Activated T-cell treated with anti-CD3 and anti-CD28 coated beads, Interleukin-2, amount 50 U/mL, for 1 hour (primary cell): ENCODE results near the gene ADARB2.
A peak's percentile ranks its signal among the peaks of the same experiment; 100 is the strongest.
"Not testable (repeated sequence)": the region's sequence is repeated elsewhere in the genome, so short reads cannot be mapped to it uniquely, and the experiment has no call there.

Experiments
- DNase-seq: peaks from one replicate; pipeline ENCODE4 v3.0.0-alpha.2; 2020

Gene ADARB2

GRCh38 chr10:1451362-1451888, 285.9 kb downstream of the ADARB2 start:
- DNase-seq: no peak

- no peak for DNase-seq
Observed at GRCh38 chr10:1449572-1450205, 287.6 kb downstream of the ADARB2 start.

DNA sequence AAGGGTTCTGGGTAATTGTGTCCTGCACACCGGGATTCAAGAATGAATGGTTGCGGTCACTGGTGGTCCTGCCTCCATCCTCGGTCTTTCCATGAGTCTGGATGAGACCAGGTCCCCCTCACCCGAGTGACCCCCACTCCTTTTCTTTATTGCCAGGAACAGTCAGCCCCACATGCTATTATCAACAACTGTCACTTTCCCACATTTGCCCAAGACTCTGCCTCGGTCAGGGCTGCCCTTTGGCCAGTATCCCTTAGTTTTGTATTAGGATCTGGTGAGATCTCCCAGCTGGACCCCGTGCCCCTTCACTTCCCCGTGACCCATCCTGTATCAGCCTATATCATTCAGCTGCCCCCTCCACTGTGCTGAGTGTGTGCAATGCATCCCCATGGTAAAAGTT, 288.3 kb downstream of the ADARB2 start:
- DNase-seq: no peak

DNA sequence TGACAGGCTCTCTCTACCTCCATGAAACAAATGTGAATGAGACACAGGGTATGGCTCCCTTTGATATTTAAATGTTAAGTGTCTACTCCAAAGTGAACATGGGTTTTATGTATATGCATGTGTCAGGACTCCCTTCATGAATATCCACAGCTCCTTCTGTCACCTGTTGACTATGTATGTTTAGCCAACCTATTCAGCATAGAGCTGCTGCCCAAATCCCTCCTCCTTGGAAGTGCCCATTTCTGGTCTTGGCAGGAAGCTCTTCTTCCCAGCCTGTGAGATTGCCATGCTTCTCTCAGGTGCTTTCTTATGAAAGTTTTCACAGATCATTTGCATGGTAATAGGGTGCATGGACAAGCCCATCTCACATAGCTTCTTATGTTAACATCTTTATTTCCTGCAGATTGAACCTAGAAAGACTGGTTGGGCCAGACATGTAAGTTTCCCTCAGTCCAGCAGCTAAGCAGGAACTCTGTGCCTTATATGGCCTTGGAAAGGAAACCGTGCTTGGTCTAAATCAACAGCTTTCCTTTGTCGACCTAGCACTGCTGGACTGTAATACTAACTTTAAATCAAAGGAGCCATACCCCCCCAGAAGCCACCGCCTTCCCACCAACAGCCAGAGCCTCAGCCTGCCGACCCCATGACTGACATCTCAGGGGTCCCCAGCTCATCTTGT, 288.9 kb downstream of the ADARB2 start:
- DNase-seq: no peak

DNA sequence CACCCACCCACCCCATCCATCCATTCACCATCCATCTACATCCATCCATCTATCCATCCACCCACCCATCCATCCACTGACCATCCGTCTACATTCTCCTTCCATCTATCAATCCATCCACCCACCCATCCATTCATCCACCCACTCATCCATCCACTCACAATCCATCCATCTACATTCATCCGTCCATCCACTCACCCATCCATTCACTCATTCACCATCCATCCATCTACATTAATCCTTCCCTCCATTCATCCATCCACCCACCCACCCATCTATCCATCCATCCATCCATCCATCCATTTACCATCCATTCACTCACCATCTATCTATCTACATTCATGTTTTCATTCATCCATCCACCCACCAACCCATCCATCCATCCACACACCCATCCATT, 292.5 kb downstream of the ADARB2 start:
- no peak for DNase-seq

GRCh38 chr10:1440897-1441296, 296.4 kb downstream of the ADARB2 start:
- DNase-seq: no peak

- DNase-seq: no peak
Observed at GRCh38 chr10:1434912-1435692, 302.2 kb downstream of the ADARB2 start.

DNA sequence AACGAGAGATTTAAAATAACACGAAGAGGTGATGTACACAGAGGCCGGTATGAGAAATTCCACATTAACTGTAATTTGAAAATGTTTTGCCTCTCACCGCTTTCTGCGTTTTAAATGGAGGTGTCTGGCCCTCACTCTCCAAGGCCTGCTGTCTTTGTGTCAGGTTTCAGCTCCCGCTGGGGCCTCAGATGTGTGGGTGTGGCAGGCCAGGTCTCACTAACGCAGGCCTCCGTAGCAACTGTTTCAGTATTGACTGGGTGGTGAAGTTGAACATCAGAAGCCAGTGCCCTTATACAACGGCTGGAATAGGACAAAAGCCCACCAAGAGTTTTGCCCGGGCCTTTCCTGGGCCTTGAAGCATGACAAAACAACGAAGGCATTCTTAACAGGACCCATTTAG, 303.1 kb downstream of the ADARB2 start:
- no peak for DNase-seq

- no peak for DNase-seq
Observed at GRCh38 chr10:1432161-1432560, 305.2 kb downstream of the ADARB2 start.

GRCh38 chr10:1431229-1431628, 306.1 kb downstream of the ADARB2 start:
- no peak for DNase-seq

DNA sequence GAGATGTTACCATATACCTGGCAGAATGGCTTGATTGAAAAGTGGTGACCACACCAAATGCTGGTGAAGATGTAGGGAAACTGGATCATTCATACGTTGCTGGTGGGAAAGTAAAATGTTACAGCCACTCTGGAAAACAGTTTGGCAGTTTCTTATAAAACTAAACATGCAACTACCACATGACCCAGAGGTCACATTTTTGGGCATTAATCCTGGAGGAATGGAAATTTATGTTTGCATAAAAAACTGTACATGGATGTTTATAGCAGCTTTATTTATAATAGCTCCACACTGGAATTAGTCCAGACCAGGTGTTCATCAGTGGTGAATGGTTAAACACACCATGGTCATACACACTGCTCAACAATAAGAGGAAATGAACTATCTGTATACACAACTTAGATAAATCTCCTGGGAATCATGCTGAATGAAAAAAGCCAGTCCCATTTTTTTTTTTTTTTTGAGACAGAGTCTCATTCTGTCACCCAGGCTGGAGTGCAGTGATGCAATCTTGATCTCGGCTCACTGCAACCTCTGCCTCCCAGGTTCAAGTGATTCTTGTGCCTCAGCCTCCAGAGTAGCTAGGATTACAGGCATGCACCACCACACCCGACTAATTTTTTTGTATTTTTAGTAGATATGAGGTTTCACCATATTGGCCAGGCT, 309.7 kb downstream of the ADARB2 start:
- DNase-seq: not testable (repeated sequence)

DNA sequence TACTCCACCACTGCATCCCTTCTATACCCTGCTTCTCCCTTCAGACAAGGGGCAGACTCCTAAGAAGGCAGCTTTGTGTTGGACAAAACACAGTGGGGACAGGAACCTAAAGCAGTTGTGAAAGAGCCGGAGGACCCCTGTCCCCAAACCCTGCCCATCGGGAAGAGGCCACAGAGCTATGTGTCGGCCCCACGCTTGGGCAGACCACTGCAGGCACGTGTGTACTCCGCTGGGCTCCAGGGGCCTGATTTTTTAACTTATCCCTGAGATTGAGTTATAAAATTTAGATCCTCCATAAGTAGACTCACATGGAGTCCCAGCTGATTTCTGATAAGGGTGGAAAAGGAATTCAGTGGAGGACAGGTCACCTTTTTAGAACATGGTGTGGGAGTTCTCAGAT, 310.5 kb downstream of the ADARB2 start:
- DNase-seq: no peak

GRCh38 chr10:1425879-1426278, 311.4 kb downstream of the ADARB2 start:
- no peak for DNase-seq

- no peak for DNase-seq
Observed at GRCh38 chr10:1424648-1425047, 312.7 kb downstream of the ADARB2 start.

GRCh38 chr10:1423676-1424253, 313.6 kb downstream of the ADARB2 start:
- DNase-seq: no peak

DNA sequence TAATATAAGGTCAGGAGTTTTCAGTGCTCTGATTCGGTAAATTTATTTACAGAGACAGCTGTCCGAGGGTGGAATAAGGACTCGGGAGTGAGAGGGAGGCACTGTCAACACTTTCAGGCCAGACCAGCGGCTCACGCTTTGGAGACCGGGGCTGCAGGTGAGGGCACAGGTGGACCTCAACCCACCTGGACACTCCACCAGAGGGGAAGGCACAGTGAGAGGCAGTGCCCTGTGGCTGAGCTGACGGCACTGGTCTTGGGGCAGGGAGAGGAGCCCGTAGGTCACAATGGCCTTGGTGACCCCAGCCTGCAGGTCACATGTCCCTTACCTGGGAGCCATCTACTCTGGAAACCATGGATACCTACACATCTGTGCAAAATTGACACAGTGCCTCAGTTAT, 315.1 kb downstream of the ADARB2 start:
- no peak for DNase-seq

DNA sequence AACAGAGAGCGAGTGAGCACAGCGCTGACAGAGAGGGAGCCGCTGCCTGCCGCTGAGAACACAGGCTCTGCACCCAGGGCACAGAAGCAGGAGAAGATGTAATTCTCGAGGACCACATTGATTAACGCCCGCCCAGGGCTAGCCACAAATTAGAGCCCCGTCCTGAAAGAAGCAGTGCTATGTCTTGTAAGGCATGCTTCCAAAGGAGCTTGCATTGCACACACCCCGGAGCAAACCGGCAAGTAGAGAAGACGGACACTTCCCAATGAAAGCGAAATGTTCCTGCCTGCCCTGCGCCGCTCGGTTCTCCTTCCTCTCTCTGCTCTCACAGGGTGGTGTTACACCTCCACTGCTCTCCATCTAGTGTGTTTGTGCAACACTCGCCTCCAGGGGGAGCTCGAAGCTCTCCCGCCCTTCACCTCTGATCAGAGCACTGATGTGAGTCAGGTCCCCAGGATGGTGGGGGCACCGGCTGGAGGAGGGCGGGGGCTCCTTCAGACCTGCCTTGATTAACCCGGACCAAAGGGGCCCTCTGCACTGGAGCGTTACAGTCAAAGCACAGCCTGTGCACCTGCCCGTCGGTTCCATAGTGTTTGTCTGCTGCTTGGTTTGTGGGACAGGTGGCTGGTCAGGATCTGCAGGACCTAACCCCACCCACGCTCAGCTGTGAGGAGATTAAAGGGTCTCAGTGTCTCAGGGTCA, 316.5 kb downstream of the ADARB2 start:
- DNase-seq: peak; percentile 47

- no peak for DNase-seq
Observed at GRCh38 chr10:1419796-1420610, 317.3 kb downstream of the ADARB2 start.

- DNase-seq: no peak
Observed at GRCh38 chr10:1418031-1418550, 319.2 kb downstream of the ADARB2 start.

DNA sequence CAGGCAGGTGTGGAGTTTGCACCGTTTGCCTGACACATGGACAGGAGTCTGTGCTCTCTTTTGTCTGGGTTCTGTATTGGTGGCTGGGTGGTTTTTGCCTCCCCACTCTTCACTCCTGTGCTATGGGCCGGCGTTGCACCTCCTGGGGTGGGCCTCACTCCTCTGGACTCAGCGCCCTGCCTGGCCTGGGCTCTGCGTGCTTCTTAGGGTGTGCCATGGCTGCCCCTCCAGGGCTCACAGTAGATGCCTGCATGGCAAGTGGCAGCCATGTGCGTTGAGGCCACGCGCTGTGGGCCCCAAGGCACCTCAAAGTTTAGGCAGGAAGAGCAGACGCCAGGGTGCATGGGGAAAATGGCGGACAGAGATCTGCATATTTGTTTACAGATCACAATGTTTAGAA, 319.8 kb downstream of the ADARB2 start:
- DNase-seq: no peak

DNA sequence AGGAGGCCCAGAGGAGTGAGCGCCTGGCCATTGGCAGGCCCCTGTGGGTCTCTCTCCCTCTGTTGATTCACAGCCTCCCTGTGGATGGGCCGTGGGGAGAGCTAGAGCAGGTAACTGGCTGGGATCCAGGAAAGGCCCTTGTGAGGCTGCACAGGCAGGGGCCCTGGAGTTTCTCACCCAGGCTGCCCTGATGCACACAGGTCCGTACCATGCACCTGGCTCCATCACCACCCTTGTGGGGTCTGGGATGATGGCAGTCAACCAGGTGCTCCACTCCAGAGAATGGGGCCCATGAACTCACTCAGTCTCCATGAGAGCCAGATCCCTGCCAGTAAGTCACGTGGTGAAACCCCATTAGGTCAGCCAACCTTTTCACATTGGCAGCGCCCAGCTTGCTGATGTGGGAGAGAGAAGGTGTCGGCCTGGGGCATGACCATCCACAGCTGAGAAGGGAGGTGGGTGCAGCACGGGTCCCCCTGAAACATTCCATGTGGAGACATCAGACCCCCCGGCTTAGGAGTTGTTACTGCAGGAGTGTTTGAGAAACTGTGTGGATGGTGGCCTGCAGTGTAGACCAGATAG, 320.8 kb downstream of the ADARB2 start:
- no peak for DNase-seq
